ENCODE data around the gene MAST3.

GRCh38 chr19:18137657-18138339 is 40.2 kb downstream of the MAST3 start:
- TF ChIP-seq PAX5 (IDR thresholded peaks at IDR 0.05; ENCODE audit: insufficient read depth, low read length, severe bottlenecking) (no peak), POLR2AphosphoS5 (IDR thresholded peaks at IDR 0.05; ENCODE audit: low read depth, low read length) (no peak)

Measured in GM12891 (cell line).